ENCODE data around the gene SVBP. TPM values are rescaled to one million over a fixed set of nuclear protein-coding genes. Genes with fewer than 3 reads are reported as not detected.
"Not testable (repeated sequence)": the region's sequence is repeated elsewhere in the genome, so short reads cannot be mapped to it uniquely, and the experiment has no call there.

The SVBP gene
- total RNA-seq, 1 donor from 2014 or later = 68.0 TPM

DNA sequence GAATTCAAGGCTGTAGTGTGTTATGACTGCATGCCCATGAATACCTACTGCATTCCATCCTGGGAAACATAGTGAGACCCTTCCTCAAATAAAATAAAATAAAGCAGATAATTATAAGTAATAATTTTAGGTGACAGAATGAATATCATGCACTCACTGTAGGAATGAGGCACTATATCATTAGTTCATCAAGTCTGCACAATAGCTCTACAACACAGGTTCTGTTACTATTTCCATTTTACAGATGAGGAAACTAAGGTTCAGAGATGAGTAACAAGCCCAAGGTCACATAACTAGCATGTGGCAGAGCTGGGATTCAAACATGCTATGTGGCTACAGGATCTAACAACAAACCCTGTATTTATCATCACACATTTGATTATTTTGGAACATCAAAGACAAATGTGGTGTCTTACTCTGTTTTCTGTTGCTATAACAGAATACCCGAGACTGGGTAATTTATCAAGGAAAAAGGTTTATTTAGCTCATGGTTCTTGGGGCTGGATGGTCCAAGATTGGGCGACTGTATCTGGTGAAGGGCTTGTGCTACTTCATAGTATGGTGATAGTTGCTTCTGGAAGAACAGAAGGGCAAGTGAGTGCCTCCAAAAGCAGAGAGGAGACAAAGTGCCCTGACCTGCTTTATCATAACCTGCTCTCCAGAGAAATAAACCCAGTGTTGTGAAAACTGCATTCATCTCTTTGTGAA lies 24.4 kb upstream of the SVBP start:
- DNase-seq = no peak

DNA sequence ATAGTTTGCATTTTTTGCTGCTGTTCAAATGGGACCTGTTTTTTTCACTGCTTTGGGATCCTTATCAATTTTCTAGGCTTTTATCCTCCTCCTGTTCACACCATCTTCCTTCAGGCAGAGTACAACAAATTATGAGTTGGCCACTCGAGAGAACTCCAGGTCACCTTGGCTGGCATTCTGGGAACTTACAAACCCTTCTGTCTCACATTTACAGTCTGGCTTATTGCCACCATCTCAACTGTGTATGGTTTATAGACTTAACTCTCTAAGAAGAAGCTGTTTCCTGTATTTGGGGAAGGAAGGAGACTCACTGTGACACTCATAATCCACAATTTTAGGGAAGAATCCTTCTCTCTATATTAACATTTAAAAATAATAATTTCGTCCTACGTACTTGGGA lies 23.8 kb upstream of the SVBP start:
- no peak for DNase-seq

DNA sequence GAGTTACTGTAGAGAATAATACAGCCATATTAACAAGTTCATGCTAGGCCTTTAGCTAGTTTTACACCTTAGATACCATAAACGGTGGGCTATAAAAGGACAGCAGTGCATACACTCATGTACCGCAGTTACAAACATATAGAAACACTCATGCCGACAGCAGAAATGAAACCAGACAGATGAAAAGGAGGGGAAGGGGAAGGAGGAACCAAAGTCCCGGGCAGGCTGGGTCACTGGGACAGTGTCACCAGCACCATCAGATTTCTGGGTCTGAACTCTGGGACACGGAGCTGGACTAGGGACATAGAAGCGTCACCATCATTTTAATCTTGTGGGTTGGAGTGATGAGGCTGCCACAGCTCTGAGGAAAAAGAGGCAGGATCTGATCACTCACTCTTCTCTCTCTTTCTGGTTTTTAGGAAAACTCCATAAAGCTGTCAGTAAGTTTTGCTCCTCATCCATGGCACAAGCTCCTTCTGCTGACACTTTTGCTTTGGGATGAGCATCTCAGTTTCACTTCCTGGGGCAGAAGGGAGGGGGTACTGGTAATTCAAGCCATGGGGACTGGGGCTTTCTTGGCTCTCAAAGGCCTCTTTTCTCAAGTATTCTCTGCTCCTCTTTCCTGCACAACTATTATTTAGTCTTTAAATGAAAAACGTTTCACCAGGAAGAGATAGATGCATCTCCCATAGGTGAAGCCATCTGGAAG lies 21.4 kb upstream of the SVBP start:
- no peak for DNase-seq

DNA sequence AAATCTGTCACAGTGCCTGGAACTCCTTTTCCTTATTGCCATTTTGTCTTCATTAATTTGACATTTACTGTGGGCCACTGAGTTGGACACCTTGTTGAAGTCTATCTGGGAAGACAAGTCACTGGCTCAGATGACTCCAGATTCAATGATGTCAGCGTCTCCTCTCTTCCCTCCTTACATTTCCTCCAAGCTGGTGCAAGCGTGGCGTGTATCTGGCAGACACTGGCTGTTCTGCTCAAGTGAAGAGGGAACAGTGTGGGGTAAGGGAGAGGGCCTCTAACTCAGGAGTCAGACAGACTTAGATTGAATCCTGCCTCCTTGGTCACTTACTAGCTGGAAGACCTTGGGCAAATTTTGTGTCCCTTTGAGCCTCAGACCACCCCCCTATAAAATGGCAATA lies 20.5 kb upstream of the SVBP start:
- DNase-seq = no peak

DNA sequence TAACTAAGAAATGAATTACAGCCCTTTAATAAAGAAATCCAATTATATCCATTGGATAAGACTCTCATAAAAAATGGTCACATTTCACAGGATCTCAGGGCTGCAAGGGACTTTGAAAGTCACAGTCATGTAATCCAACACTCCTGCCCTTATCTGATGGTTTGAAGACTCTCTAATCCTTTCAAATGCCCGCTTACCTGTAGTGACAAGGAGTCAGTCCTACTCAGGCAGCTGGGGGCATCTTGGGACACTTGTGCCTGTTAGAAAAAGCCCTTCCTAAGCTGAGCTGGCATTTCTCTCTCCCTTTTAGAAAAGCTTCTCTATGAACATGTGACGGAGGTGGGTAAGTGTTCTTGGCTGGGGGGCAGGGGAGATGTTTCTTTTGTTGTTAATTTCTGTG lies 18.2 kb upstream of the SVBP start:
- no peak for DNase-seq

DNA sequence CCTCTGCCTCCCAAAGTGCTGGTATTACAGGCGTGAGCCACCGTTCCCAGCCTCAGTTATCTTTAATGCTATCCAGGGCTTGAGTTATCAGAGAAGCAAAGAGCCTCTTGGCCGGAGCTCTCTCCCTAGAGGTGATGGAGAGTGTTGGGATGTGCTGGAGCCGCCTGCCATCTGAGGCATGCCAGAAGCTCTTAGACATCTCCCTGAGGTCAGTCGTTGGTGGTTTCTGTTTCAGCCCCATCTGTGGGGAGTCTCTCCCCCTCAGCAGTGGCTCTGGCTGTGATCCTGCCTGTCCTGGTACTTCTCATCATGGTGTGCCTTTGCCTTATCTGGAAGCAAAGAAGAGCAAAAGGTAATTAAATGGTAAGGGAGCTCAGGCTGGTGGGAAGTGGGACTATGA lies 17.6 kb upstream of the SVBP start:
- no peak for DNase-seq

DNA sequence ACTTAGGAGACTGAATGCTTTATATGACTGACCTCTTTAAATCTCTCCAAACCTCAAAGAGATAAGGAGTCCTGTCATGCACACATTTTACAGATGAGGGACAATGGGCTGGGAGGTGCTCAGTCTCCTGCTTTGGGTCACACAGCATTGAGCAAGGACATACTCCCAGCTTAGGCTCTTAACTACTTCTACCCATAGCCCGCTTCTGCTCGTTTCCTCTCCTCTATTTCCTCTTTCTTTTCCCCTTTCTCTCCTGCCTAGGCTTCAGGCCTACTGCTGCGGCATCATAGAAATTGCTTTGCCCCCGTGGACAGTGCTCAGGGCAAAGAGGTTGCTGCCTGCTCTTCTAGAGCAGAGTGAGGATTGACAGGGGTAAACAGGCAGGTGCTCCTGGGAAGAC lies 16.8 kb upstream of the SVBP start:
- no peak for DNase-seq

DNA sequence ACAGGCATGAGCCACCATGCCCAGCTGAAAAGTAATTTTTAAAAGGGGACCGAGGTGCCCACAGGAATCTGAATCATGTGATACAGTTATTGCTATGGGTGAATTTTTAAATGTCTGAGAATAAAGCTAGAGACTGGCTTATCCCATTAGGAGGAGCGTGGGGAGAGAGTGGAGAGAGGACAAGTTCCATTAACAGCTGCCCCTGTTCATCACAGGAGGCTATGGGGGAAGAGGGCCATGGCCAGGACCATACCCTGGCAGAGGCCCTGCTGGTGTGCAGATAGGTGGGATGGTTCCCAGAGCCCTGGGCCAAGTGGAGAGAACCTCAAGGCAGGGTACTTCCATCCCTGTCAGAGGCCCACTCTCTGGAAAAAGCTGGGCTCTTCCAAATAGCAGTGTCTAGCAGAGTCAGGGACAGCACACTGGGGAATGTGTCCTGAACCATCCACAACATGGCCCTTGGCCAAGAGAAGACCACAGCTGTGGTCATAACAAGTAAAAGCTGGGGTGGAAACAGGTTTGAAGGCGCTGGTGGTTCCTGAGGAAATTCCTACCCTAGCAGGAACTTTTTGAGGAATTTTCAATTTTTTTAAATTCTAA lies 15.5 kb upstream of the SVBP start:
- DNase-seq = no peak

DNA sequence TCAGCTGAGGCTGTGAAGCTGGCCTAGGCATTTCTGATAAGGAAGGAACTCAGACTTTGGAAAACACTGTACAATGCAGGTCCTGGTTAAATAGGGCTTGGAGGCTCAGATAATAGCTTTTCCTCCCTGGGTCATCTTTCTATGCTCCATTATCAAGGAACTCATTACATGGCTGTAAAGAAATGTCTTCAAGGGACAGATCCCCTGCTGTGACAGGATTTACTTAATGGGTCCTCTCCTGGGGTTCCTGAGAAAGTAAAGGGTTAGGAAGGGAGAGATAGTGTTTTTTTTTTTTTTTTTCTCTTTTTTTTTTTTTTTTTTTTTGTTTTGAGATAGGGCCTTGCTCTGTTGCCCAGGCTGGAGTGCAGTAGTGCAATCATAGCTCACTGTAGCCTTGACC lies 14.1 kb upstream of the SVBP start:
- DNase-seq = no peak

DNA sequence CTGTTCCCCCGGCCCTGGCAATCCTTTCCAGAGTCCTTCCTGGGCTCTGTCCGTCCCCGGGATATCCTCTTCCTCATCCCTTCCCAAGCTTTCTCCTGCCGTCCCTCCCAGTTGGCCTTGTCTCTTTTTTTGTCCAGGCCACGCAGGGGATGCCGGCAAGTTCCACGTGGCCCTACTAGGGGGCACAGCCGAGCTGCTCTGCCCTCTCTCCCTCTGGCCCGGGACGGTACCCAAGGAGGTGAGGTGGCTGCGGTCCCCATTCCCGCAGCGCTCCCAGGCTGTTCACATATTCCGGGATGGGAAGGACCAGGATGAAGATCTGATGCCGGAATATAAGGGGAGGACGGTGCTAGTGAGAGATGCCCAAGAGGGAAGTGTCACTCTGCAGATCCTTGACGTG lies 13.4 kb upstream of the SVBP start:
- no peak for DNase-seq

DNA sequence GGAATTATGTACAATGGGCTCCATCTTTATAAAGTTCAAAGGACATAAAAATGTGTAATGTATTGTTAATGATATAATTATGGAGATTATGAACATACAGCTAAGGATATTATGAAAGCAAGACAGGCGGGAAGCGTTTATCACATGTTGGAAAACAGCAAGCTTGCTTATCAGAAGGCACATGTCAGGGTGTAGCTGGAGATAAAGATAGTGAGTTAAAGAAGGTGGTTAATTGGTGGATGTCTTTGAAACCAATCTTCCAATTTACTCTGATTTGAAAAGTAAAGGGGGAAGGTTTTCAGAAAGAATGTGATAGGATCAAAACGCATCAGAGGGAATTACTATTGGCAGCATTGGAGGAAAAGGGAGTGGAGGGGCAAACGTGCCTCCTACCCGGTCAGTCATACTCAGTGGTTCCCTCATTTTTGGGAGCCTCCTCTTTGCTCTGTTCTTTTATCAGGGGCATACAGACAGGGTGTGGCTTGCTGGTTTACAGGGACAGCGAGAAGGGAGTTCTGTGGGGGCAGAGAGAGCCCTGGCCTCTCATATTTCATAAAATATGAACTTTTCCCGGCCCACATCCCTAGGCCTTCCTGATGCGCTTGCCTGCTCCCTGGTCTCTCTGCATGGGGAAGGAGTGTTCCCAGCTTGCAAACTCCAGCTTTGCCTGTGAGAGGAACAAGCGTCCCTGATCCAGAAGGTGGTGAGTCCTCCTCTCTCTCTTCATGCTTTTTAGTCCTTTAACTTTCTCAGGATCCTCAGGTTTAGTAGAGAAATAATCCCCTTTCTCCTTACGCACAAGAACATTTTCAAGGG lies 8.0 kb upstream of the SVBP start:
- DNase-seq = no peak

DNA sequence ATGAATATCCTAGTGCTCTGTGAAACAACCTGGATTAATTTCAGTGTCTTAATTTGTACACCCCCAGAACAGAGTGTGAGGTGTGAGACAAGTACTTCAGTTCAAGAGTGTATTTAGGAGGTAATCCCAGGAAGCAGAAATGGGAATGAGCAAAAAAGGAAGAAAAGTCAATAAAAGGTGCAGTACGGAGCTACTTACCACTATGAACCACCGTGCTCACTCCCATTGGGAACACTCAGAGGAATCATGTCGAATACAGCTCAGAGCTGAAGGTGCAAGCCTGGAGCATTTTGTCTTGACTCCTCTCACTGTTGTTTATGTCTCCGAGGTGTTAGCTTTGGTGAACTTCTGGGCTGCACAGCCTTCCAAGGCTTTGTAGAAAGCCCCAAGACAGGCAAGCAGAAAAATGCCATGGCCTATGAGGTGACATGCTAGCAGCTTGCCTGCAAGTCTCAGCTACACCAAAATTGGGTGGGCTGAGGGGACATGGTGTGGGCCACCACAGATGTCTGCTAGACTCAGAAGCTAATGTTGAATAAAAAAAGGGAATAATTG lies 7.4 kb upstream of the SVBP start:
- no peak for DNase-seq

DNA sequence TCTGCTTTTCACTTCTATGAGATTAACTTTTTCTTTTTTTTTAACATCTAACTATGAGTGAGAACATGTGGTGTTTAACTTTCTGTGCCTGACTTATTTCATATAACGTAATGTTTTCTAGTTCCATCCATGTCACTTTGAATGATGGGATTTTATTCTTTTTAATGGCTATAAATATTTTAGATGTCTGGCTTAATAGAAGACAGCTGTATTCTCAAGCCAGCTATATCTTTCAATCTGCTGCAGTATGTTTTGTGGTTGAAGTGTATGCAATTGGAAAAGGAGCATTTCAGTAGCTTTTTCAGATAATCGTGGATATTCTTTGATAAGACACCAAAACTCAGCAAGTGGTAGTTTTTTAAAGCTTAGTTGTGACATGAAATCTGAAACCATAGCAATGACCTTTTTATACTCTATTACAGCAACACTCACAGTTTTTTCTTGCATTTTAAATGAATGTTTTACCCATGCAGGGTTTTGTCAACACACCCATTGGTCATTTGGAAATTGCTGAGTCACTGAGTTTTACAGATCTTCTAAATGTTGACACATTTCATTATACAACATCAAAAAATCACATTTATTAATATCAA lies 5.7 kb upstream of the SVBP start:
- DNase-seq = no peak

DNA sequence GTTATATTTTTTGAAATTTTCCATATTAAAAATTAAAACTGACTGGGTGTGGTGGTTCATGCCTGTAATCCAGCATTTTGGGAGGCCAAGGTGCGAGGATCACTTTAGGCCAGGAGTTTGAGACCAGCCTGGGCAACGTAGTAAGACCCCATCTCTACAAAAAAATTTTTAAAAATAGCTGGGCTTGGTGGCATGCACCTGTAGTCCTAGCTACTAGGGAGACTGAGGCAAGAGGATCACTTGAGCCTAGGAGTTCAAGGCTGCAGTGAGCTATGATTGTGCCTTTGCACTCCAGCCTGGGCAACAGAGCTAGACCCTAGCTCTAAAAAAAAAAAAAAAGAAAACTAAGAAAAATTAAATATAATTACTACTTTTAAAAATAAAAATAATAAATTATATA lies 4.5 kb upstream of the SVBP start:
- DNase-seq = no peak

DNA sequence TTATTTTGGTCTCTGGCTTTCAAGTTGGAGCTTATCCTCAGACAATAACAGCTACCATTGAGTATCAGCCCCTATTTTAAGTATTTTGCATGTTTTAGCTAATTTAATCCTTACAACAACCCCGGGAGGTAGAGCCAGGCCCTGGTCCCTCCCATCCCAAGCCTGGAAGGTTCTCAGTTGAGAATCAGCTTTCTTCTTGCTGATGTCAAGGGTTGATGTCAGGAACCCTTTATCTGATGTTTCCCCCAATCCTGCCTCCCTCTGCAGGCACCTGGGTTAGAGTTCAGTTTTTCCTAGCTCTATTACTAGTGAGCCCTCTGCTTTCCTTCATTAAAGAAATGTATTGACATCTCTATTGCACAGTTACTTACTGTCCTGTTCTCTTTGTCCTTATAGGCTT lies 3.6 kb upstream of the SVBP start:
- DNase-seq = no peak

DNA sequence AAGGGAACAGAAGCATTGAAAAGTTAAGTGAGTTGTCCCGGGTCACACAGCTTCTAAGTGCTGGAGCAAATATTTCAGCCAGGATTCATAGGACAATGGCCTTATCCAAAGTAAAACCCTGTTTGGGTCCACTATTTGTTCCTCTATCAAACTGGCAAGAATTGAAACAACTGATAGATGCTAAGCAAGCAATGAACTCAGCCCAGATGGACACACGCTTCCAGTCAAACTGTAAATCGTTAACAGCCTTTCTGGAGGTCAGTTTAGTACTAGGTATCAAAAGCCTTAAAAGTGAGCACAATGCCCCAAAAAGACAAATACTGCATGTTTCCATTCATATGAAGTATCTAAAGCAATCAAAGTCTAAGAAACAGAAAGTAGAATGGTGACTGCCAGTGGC lies 779 bp upstream of the SVBP start:
- no peak for DNase-seq

DNA sequence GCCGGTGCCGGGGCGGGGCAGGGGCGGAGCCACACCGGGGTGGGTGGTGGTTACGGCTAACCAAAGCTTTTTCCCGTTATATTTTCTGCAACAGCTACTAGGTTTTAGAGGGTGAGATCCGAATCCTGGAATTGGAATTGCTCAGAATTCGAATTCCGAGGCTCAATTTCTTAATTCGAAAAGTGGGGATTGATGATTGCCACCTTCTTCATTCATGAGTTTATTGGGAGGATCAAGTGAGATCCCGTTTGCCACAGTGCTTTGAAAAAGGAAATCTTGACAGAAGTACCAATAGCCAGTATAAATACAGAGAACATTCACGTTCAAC lies 207 bp upstream of the SVBP start:
- no peak for DNase-seq

DNA sequence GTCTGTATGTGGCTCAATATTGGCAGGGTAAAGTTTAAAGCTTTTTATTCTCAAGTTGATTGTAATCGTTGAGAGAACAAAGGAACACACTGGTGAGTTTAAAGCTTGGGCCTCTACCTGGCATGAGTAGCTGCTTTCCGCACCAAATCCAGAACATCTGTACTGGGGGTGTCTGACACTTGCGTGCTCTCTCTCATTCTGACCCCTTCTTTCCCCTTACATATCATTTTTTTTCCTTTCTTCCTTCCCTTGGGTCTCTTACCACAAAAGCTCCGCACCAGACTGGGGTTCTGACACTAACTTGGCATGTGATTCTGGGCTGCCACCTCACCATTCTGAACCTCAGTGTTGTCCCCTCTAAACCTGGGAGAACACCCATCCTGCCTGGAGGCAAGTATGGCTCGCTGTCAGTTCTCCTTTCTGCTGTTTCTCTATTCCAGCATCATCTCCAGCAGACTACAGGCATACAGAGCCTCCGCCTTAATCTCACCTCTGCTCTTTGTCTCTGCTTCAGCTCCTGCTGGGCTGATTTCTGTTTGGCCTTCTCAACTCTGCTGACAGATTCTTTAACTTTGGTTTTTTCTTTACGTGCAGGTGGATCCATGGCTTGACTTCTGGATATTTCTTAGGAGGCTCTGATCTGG lies 1.1 kb downstream of the SVBP start:
- no peak for DNase-seq

DNA sequence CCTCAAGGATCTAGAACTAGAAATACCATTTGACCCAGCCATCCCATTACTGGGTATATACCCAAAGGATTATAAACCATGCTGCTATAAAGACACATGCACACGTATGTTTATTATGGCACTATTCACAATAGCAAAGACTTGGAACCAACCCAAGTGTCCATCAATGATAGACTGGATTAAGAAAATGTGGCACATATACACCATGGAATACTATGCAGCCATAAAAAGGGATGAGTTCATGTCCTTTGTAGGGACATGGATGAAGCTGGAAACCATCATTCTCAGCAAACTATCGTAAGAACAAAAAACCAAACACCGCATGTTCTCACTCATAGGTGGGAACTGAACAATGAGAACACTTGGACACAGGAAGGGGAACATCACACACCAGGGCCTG lies 2.4 kb downstream of the SVBP start:
- not testable (repeated sequence) for DNase-seq

DNA sequence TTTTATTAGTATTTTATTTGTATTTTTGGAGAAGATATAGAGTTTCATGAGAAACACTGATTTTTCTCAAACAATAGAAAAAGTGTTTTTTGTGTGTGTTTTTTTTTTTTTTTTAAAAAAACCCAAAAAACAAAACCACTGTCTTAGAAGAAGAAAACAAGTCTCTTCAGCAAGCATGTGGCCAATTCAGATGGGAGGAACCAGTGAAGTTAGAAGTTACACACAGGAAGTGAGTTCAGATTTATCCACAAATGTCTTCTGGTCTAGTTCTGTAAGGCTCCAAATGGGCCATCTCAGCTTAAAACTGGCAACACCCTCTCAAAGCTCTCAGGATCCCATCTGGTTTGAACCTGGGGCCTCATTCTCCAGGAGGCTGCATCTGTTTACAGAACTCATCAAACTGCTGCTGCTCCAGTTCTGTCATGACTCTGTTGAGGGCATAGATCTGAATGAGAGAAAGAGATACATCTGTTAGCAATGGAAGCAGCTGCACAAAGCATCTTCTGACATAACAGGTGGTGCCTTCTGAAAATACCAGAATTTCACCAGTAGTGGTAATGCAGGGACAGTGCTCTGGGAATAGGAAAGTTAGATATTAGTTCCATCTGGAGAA lies 10.0 kb downstream of the SVBP start:
- no peak for DNase-seq

DNA sequence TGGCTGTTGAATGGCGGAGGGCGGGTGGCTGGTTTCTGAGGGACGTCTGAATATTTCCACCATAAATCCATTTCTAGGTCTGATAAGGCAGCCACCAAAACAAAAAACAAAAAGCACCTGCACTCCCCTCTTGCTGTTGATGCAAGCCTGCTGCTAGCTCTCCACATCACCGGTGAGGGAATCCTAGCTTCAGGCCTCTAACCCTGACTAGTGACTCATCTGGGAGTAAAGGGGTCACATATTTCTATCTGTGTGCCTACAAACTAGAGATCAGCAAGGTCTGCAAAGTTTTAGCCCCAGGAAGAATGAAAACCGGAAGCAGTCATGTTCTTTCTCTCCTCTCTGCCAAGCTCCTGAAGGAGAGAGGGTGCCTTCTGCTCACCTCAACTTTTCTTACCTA lies 10.6 kb downstream of the SVBP start:
- no peak for DNase-seq

DNA sequence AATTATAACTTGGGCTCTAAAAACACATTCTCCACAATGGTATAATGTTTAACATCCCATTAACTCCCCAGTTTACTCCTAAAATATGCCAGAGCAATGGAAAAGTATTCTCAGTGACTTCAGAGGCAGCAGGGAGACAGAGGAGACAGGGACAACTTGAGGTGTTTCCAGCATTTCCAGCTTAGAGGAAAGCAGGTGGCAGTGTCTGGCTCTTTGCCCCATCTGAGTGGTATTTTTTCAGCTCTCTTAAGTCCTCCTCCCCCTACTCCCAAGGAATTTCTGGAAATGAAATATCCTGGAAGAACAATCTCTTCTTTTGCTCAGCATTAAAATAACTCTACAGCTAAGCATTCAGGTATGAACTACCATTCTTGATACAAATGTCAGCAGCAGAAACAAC lies 11.0 kb downstream of the SVBP start:
- no peak for DNase-seq

Measured in occipital lobe (tissue), 2 donors.